Heart right ventricle (tissue), 16 donors: ENCODE results near the gene BRS3. TPM values are rescaled to one million over a fixed set of nuclear protein-coding genes. Genes with fewer than 3 reads are reported as not detected.

Experiments used
- ATAC-seq, 8 donors: fragments of 200-7000 bp; cut with Tn5 transposase; one replicate each; pipeline ENCODE4 v1.9.1; 2020; ENCODE audit warnings: mild to moderate bottlenecking in 8 of 8, moderate library complexity in 8 of 8, moderate number of reproducible peaks in 1 of 8
- DNase-seq, 2 donors: peaks; one replicate each; pipeline ENCODE4 v3.0.0-alpha.2; 2020
- H3K27ac ChIP-seq, 10 donors: fragments of 200-600 bp; sonication (generic) in 2 of 10; one replicate each; pipeline versions ENCODE4 v1.5.0 to v1.8.0; 2020 to 2022; ENCODE audit warnings: mild to moderate bottlenecking in 3 of 10
- H3K27me3 ChIP-seq, 7 donors: fragments of 200-600 bp; one replicate each; pipeline ENCODE4 v1.8.0; 2021 to 2022; ENCODE audit warnings: mild to moderate bottlenecking in 2 of 7
- H3K36me3 ChIP-seq, 9 donors: fragments of 200-600 bp; sonication (generic) in 1 of 9; one replicate each; pipeline versions ENCODE4 v1.5.0 to v1.8.0; 2020 to 2022; ENCODE audit warnings: mild to moderate bottlenecking in 2 of 9
- H3K4me1 ChIP-seq, 9 donors: fragments of 200-600 bp; sonication (generic) in 1 of 9; one replicate each; pipeline versions ENCODE4 v1.5.0 to v1.8.0; 2020 to 2022; ENCODE audit warnings: mild to moderate bottlenecking in 4 of 9
- H3K4me3 ChIP-seq, 10 donors: fragments of 200-600 bp; sonication (generic) in 2 of 10; one replicate each; pipeline versions ENCODE4 v1.5.0 to v1.8.0; 2020 to 2022; ENCODE audit warnings: mild to moderate bottlenecking in 7 of 10, moderate library complexity in 2 of 10
- H3K9me3 ChIP-seq, 11 donors: fragments of 200-600 bp in 10 of 11; sonication (generic) in 2 of 11; one replicate each; pipeline versions ENCODE4 v1.5.0 to v1.8.0; 2013 to 2022; ENCODE audit warnings: mild to moderate bottlenecking in 2 of 11, control low read depth in 1 of 11, moderate library complexity in 1 of 11
- CTCF ChIP-seq, 9 donors: fragments of 200-600 bp; sonication (generic) in 2 of 9; IDR thresholded peaks; one replicate each; pipeline versions ENCODE4 v1.5.0 to v1.8.0; 2021 to 2022; ENCODE audit warnings: antibody characterized with exemption in 9 of 9, mild to moderate bottlenecking in 5 of 9, moderate library complexity in 1 of 9
- WGBS, 2 donors: extraction: QIAGEN DNeasy Blood & Tissue Kit; methylation state at CpG; one replicate each; pipeline ENCODE4 v1.1.7; 2013; ENCODE audit warnings: inconsistent platforms in 1 of 2; 5-methylcytosine and 5-hydroxymethylcytosine counted together
- intact Hi-C, 10 donors: fragments of 100-400 bp; cut with DNase I; formaldehyde crosslinking; loops; one replicate each; pipeline versions ENCODE4 v1.11.1 to v1.14.2; 2022
- polyA plus RNA-seq, 2 donors: library from polyadenylated mRNA; stranded (reverse); fragments of 200-250 nt; gene quantifications; one replicate each; pipeline ENCODE4 v1.2.3, GENCODE V29; 2013
- total RNA-seq, 10 donors: library from RNA; stranded (reverse); fragmentation: NEBNext Ultra II Directional in 3 of 10; extraction: Animal tissue kit (Norgen Biotek cat#: 25700) in 3 of 10; gene quantifications; one replicate each; pipeline versions ENCODE4 v1.2.1 to v1.2.4, GENCODE V29; 2021 to 2023
- donor health status: Arrhythmogenic right ventricular cardiomyopathy.
- donor health status: ischemic (EF 13 %, LVEDD 7.1; RV severe dilation, severe dysfunction).
- donor health status: healthy with polysubstance abuse.
- donor health status: DM: no; HTN: yes; CAD: no.
- donor health status: DM: no; HTN: no; CAD: no.
- donor health status: ischemic (EF 25% LVEDD 6.9; RV normal size, moderate dysfunction).
- donor health status: ischemic (EF 25% LVEDD 5.7; RV mildly dilated, moderate dysfunction).
- donor health status: healthy.
- donor health status: DM: yes; HTN: yes; CAD: no.
- donor health status: Ischemic cardiomyopathy.
- donor health status: ischemic (EF 35%, LVEDD 5.7; RV mildly dilated, moderate dysfunction).
- donor health status: nonischemic (EF 11% LVEDD 7.7; RV severe dilation, severe dysfunction).
- donor health status: DM: yes; HTN: yes; CAD: no.
- donor health status: PGD.
- donor health status: ischemic (EF 29% LVEDD 5.4; RV normal size, mild dysfunction).
- donor health status: nonischemic (EF 23%, LVEDD 6.1; RV moderate dilation, normal function).

Gene BRS3
- total and polyA plus RNA-seq, 12 donors: not detected

GRCh38 chrX:136534131-136534530 lies 46.4 kb downstream of the BRS3 start:
- DNase-seq (no peak), ATAC-seq (no peak)
- intact Hi-C loops: no loop called here
- H3K27ac ChIP-seq: no peak overlapping the region
- H3K36me3 ChIP-seq: no peaks in the 10 kb centered on the region
- H3K27me3 ChIP-seq: peaks cover 0 to 17% (median 0%) of the 10 kb centered on the region in 7 donors
- H3K9me3 ChIP-seq: no peaks in the 10 kb centered on the region
- no peaks in the 10 kb centered on the region for H3K4me1 ChIP-seq
- WGBS, 2 donors: 80 to 94% methylated on average over 2 of the region's 2 CpGs
- TF ChIP-seq CTCF (IDR thresholded peaks at IDR 0.05): no peak
- H3K4me3 ChIP-seq: no peak overlapping the region

GRCh38 chrX:136538811-136539210 lies 51.1 kb downstream of the BRS3 start:
- Histone ChIP-seq H3K4me3 (no peak overlapping the region), H3K36me3 (no peaks in the 10 kb centered on the region), H3K27ac (no peak overlapping the region), H3K4me1 (no peaks in the 10 kb centered on the region), H3K27me3 (peaks cover 0 to 22% (median 0%) of the 10 kb centered on the region in 7 donors), H3K9me3 (no peaks in the 10 kb centered on the region)
- intact Hi-C loops: no loop called here
- no peak for TF ChIP-seq CTCF (IDR thresholded peaks at IDR 0.05)
- DNase-seq: no peak
- WGBS, 2 donors: 81 to 92% methylated on average over 2 of the region's 2 CpGs
- no peak for ATAC-seq

GRCh38 chrX:136540226-136540625 lies 52.5 kb downstream of the BRS3 start:
- ATAC-seq (no peak), DNase-seq (no peak)
- TF ChIP-seq CTCF (IDR thresholded peaks at IDR 0.05): no peak
- Histone ChIP-seq H3K4me3 (no peak overlapping the region), H3K4me1 (no peaks in the 10 kb centered on the region), H3K36me3 (no peaks in the 10 kb centered on the region), H3K27ac (no peak overlapping the region), H3K27me3 (peaks cover 0 to 21% (median 0%) of the 10 kb centered on the region in 7 donors), H3K9me3 (no peaks in the 10 kb centered on the region)
- intact Hi-C loops: no loop called here
- 88% methylated on average over 5 of the region's 5 CpGs for WGBS, 2 donors

- no peaks in the 10 kb centered on the region for H3K4me1 ChIP-seq
- no peak overlapping the region for H3K27ac ChIP-seq
- ATAC-seq (no peak), DNase-seq (no peak)
- H3K36me3 ChIP-seq: no peaks in the 10 kb centered on the region
- intact Hi-C loops: no loop called here
- H3K9me3 ChIP-seq: no peaks in the 10 kb centered on the region
- H3K4me3 ChIP-seq: no peak overlapping the region
- peaks cover 0 to 20% (median 0%) of the 10 kb centered on the region in 7 donors for H3K27me3 ChIP-seq
- no peak for TF ChIP-seq CTCF (IDR thresholded peaks at IDR 0.05)
- WGBS, 2 donors: 74 to 76% methylated on average over 3 of the region's 3 CpGs
Measured at GRCh38 chrX:136541294-136541693, 53.5 kb downstream of the BRS3 start.
